NB4 (cell line): ENCODE results near the gene USF1.

Source experiments
- CTCF ChIP-seq: IDR thresholded peaks from one replicate; pipeline ENCODE4 v1.5.1; 2012; ENCODE audit warnings: low read depth, low read length
- POLR2A ChIP-seq: IDR thresholded peaks from 2 replicates; pipeline ENCODE4 v1.6.1; 2011; ENCODE audit warnings: mild to moderate bottlenecking; ENCODE audit not compliant: insufficient read length; ENCODE audit errors: extremely low read depth

- TF ChIP-seq CTCF (no peak), POLR2A (no peak)
Measured at GRCh38 chr1:161072751-161073449, 27.1 kb upstream of the USF1 start.
